Cortex of kidney (tissue), 1 donor: ENCODE results near the gene HDAC4.

ENCODE experiments used
- DNase-seq: peaks from one replicate; lab custom pipeline; 2025; lab: John Stamatoyannopoulos, UW

Gene HDAC4

DNA sequence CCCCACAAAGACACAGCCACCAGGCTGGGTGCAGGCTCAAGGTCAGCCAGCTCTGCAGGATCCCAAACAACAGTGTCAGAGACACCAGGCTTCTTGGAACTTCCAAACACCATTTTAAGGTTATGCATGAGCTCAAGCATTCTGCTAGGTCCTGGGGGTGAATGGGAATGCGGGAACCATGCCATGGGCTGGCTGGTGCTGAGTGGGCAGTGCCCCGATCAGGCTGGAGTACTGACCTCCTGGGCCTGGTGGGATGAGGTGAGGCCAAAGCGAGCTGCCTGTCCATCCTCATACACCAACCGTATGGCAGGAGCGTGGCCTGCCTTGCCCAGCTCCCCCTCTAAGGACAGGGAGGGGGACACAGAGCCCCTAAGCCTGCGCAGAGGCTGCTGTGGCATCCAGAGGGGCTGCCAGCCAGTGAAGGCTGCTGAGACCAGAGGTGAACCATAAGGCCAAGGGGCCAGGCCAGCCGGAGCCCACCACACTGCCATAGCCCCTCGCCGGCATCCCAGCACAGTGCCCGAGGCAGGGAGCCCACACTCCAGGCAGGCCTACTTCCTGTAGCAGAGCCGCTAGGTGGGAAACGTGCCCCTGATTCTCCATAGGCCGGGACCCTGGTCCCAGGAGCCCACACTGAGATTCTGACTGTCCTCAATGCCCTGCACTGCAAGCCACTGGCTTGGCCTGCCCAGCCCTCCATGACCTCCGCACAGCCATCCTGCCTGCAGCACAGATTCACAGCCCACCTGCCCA is 135.0 kb downstream of the HDAC4 start:
- DNase-seq: no peak

DNA sequence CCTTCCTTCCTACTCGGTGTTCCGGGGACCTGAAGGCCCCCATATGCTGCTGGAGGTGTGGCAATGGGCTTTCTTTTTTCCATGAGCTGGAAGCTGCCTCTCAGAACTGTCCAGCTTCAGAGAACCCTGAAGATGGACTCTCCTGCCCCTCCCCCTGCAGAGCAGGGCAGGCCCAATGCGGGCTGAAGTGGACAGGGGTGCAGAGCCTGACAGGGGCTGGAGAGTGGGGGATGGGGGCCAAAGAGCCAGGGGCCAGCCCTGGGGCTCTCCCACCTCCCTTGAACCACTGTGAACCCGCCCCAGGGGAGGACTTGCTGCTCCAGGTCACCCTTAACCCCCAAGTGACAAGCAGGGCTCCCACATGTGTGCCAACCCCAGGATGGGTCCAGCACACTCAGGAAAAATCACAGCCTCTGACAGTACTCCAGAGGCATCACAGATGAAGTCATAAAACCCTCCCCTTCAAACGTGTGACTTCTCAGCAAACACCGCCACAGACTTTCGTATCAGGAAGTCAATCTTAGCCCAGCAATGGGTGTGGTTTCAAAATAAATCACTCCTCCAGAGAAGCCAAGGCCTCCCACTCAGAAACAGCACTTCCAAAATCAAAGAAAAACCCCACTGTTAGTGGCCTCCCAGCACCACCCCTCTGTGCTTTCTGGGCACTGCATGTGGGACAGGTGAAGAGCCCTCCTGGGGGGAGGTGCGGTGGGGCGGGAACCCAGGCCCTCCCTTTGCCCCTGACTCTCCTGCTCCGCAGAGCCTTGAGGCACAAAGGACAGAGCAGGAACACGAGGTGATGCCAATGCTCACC is 135.8 kb downstream of the HDAC4 start:
- DNase-seq: no peak

- DNase-seq: no peak
These were observed 136.4 kb downstream of the HDAC4 start for GRCh38 chr2:239264492-239264837.

DNA sequence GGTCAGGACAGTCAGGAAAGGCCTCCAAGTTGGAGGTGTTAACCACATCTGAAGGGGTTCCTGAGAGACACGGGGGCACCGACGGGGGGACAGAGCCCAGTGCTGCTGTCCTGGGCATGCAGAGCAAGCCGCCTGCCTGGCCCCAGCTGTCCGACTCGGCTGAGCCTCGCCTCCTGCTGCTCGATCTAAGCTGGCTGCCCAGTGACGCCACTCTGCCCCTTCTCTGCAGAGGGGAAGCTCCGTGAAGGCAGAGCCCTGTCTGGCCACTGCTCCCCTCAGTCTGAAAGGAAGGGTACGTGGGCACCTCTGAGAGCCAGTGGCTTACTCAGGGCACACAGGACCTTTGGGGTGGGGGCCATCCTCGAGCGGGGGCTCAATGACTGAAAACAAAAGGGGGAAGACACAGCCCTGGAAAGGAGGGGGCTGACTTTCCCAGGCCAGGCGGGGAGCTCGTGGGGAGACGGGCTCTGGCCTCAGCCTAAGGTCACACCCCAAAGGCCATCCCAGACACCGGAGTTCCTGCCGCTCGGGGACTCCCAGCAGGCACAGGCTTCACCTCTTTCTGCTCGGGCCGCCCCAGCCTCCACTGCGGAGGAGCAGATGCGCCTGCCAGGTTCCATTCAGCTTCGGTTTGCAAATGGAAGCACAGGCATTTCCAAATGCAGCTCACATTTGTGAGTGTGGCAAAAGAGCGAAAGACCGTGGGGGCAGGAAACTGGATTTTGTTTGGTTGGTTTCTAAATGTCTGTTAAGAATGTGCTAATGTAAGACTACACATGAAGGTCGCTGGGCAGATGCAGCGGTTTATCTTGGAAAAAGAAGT is 136.9 kb downstream of the HDAC4 start:
- no peak for DNase-seq

GRCh38 chr2:239263231-239263630 is 137.6 kb downstream of the HDAC4 start:
- DNase-seq: no peak

DNA sequence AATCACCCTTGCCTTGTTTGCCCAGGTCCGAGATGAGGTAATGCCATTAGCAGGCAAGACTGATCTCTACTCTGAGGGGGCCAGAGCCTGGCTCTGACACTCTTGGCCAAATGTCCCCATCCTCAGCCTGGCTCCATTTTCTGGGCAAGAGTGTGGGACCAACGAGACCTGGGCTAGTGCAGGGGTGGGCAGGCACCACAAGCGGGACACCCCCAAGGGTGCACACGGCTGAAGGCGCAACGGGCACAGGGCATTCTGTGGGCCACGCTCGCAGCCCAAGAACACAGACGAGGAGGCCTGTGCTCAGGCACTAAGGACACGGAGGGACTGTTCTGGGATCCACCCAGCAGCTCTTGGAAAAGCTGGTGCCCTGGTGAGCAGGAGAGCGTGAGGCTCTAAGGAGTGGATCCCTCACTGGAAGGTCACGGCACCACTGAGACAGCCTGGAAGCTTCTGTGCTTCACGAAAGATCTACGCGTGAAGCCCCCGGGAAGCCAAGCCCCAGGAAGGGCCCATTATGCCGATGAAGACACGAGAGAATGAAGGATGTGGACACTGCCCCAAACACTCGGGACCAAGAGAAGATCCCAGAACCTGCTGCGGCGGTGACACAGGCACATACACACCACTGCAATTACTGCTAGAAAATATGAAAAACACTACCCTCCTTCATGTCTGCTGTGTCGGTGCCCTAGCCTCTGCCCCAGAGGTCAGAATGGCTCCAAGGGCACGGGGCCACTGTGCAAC is 138.2 kb downstream of the HDAC4 start:
- DNase-seq: no peak

- no peak for DNase-seq
These were observed 138.9 kb downstream of the HDAC4 start for GRCh38 chr2:239261796-239262483.

DNA sequence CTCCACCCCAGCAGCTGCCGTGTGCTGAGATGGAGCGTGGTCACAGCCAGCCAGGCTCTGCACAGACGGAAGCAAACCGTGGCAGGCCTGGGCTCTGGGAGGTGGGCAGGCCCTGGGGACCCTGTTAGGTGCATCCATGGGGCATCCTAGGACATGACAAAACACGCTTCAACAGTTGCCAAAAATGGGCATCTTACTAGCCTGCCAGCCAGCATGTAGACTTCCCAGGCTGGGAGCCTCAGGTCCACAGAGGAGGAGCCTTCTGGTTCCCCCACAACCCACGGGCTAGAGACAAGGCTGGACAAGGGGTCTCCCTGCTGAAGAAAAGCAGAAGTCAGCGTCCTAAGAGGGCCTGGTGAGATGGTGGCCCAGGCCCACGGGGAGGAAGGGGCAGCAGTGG is 139.5 kb downstream of the HDAC4 start:
- no peak for DNase-seq

- DNase-seq: no peak
These were observed 140.1 kb downstream of the HDAC4 start for GRCh38 chr2:239260546-239261327.

GRCh38 chr2:239259603-239260298 is 141.1 kb downstream of the HDAC4 start:
- DNase-seq: no peak

DNA sequence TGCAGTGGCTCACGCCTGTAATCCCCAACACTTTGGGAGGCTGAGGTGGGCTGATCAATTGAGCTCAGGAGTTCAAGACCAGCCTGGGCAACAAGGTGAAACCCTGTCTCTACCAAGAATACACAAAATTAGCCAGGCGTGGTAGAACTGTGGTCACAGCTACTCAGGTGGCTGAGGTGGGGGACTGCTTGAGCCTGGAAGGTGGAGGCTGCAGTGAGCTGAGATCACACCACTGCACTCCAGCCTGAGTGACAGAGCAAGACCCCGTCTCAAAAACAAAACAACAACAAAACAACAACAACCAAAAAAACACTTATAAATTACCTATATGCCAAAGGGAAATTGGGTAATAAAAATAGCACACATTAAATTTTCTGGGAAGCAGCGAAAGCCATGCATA is 141.6 kb downstream of the HDAC4 start:
- no peak for DNase-seq

DNA sequence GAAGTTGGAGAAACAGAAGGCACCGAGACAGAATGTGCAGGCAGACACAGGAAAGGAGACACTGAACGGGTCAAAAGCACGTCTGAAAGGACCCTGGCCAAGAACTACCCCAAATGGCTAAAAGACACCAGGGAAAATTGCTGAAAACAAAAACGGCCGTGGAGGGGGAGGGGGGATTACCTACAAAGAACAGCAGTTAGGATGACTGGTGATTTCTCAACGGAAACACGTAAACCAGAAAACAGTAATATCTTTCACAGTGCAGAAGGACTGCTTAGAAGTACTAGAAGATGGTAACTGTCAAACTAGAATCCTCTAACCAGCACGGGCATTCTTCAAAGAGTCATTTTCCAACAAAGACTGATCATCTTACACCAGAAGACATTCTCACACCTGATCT is 142.6 kb downstream of the HDAC4 start:
- DNase-seq: no peak

DNA sequence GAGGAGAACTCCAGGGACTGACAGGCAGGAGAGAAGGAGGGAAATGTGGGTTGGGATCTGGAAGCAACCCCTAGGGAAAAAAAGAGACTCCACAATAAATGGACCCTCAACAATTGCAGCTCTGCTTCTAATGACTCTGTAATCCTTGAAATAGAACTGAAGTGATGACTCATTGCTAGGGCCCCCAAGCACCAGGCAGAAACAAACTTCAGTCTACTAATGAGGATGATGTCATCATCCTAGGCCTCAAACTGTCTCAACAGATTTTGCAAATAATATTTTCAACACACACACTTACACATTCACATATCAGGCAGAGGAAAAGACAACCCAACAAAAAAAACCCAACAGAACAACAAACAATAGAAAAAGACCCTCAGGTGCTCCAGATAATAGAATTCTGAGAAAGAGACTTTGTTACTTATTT is 143.3 kb downstream of the HDAC4 start:
- DNase-seq: no peak

GRCh38 chr2:239256350-239256743 is 144.5 kb downstream of the HDAC4 start:
- no peak for DNase-seq

DNA sequence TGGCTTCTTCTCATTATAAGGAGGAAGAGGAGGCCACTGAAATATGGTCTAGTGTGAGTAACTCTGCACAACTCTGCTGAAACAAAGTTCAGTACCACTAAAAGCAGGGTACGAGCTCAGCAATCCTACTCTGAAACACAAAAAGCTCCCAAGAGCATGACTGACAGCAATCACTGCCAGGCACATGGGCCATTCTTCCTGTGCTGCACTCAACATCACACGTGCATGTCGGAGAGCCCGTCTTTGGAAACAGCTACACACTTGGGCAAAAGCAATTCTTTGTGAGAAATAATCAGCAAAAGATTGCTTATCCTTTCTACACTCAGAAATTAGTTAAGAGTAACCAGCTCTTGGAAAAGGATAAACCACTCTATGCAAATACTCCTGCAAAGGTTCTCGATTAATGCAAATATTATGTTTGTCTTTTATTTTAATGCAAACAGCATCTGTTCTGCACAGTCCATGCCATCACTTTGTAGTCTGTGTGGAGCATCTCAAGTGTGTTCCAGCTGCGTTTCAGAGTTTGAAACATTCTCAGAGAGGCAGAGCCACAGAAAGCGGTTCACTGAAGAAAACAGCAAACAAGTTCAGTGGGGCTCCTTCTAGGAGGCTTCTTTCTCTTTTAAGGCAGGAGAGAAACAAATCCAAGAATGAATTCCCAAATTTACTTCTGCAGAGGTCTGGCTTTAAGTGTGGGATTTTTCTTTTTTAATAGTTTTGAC is 145.0 kb downstream of the HDAC4 start:
- DNase-seq: no peak

DNA sequence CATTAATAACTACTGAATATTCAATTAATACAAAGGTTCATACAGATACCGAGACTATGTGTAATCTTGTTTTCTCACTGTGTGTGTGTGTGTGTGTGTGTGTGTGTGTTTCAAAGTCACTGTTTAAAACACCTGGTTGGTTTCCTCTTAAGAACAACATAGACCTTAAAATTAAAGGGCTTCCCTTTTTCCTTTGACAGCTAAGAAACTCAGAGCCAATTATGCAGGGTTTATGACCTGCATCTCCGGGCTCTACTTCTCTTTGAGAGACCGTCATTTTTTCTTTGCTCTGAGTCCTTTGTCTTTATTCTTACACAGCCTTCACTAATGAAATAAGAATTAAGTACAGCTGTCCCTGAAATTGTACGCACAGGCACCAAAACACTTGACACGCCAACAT is 145.6 kb downstream of the HDAC4 start:
- no peak for DNase-seq

DNA sequence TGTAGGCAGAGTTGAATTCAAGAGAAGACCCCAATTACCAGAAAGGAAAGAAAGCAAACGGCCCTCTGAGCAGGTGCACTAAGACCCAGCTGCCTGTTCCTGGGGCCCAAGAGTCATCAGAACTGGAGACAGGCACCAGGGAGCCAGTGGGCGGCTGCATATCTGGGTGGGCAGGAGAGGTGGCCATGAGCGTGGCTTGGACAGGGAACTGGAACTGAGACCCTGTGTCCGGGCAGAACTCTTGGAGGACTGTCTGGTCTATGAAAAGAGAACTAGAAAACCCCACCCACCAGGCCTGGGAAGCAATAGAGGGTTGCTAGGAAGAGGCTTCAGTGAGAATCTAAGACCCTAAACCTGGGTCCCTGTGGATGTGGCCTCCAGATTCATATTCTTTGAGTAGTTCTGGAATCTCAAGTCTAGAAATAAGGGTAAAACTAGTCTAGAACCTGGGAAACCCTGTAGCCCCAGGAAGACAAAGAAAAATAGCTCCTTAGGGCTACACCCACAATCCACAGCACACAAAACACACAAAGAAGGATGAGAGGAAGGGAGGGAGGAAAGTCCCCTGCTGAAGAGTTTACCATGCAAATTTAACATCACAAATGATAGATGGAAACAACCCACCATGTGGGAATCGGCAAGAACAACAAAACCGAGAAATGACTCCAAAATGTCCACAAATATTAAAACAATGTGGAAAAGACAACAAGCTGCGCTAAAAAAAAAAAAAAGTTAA is 147.0 kb downstream of the HDAC4 start:
- no peak for DNase-seq

DNA sequence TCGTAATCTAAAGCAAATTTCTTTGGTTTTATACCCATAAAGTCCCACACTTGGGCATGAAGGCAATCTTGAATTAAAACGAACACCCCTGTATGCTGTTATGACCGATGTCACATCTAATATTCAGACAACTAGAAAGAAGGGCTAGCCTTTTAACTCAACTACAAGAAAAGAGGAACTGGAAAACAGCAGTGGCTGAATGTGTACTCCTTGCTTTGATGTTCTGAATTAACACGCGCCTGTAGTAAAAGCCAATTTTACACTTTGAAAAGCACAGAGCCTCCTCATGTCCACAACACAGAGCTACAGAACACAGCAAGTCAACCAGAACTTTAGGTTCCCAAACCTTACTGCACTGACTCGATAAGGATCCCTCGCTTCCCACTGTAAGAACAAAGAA is 147.6 kb downstream of the HDAC4 start:
- no peak for DNase-seq

- DNase-seq: no peak
These were observed 148.0 kb downstream of the HDAC4 start for GRCh38 chr2:239252801-239253200.
